ENCODE results near the gene UCN3.

GRCh38 chr10:5343561-5343960, 21.2 kb upstream of the UCN3 start:
- TF ChIP-seq CTCF (conservative IDR thresholded peaks at IDR 0.05 in 1 of 2, IDR thresholded peaks at IDR 0.05 in 1 of 2; ENCODE audit: extremely low read depth in 1 of 2, insufficient read depth in 1 of 2, low read depth in 1 of 2, low read length in 2 of 2) (no peak), EZH2 (IDR thresholded peaks at IDR 0.05; ENCODE audit: borderline replicate concordance, low read length) (no peak)
